Esophagus squamous epithelium (tissue), 5 donors: ENCODE measurements around the gene SMYD3. TPM values are rescaled to one million over a fixed set of nuclear protein-coding genes. Genes with fewer than 3 reads are reported as not detected.

ENCODE experiments used
- DNase-seq: peaks from one replicate; lab custom pipeline; 2025; lab: John Stamatoyannopoulos, UW
- H3K27ac ChIP-seq, 4 donors: fragments of 200-600 bp; sonication (generic); one replicate each; pipeline ENCODE4 v1.5.1; 2016 to 2019; ENCODE audit warnings: mild to moderate bottlenecking in 1 of 4
- H3K27me3 ChIP-seq, 4 donors: fragments of 200-600 bp; sonication (generic); 1 replicate in 3 of 4; 2 replicates in 1 of 4; pipeline versions ENCODE4 v1.5.1 to v1.6.0; 2017 to 2021; ENCODE audit warnings: antibody characterized with exemption in 1 of 4
- H3K36me3 ChIP-seq, 3 donors: fragments of 200-600 bp; sonication (generic); one replicate each; pipeline ENCODE4 v1.5.1; 2016 to 2019
- H3K4me1 ChIP-seq, 3 donors: fragments of 200-600 bp; sonication (generic); one replicate each; pipeline ENCODE4 v1.5.1; 2017 to 2019
- H3K4me3 ChIP-seq, 4 donors: fragments of 200-600 bp; sonication (generic); 1 replicate in 3 of 4; 2 replicates in 1 of 4; pipeline ENCODE4 v1.5.1; 2016 to 2019; ENCODE audit warnings: mild to moderate bottlenecking in 2 of 4, moderate library complexity in 1 of 4
- H3K9me3 ChIP-seq, 3 donors: fragments of 200-600 bp; sonication (generic); one replicate each; pipeline ENCODE4 v1.5.1; 2016 to 2019
- CTCF ChIP-seq, 6 experiments: fragments of 450-650 bp in 4 of 6; fragments of 200-600 bp in 2 of 6; sonication (generic) in 2 of 6; IDR thresholded peaks; one replicate each; pipeline ENCODE4 v1.5.1; 2016 to 2019; ENCODE audit warnings: antibody characterized with exemption in 6 of 6, mild to moderate bottlenecking in 4 of 6, moderate library complexity in 4 of 6
- POLR2A ChIP-seq, 4 donors: fragments of 450-650 bp; IDR thresholded peaks; one replicate each; pipeline ENCODE4 v1.6.1; 2017; ENCODE audit warnings: antibody characterized with exemption in 4 of 4, mild to moderate bottlenecking in 4 of 4, moderate library complexity in 3 of 4
- WGBS, 2 donors: methylation state at CpG; one replicate each; pipeline ENCODE4 v1.1.5; 2018; 5-methylcytosine and 5-hydroxymethylcytosine counted together
- intact Hi-C: fragments of 100-400 bp; cut with DNase I; formaldehyde crosslinking; loops from one replicate; pipeline ENCODE4 v1.15.0; 2022
- total RNA-seq, 4 donors: library from RNA; depleted of rRNA; stranded (reverse); fragments of >200 nt; gene quantifications; one replicate each; pipeline ENCODE4 v1.1.0, GENCODE V29; 2016
- donor health status: DM: yes; HTN: yes; CAD: no.

The SMYD3 gene
- total RNA-seq, 4 donors from 2014 or later, result 8.4 to 15.8 (median 11.5) TPM

- Histone ChIP-seq H3K36me3 (no peaks in the 10 kb centered on the region), H3K27ac (no peak overlapping the region), H3K4me3 (no peak overlapping the region), H3K4me1 (no peaks in the 10 kb centered on the region), H3K9me3 (peaks cover 0 to 12% (median 0%) of the 10 kb centered on the region in 3 donors), H3K27me3 (no peaks in the 10 kb centered on the region)
- intact Hi-C loops, result no loop called here
- no peak for DNase-seq
- WGBS, 2 donors, result 70 to 88% methylated on average over 2 of the region's 2 CpGs
- no peak for TF ChIP-seq POLR2A (IDR thresholded peaks at IDR 0.05)
- no peak for TF ChIP-seq CTCF (IDR thresholded peaks at IDR 0.05)
Measured at GRCh38 chr1:246255773-246256172, 251.3 kb downstream of the SMYD3 start.

GRCh38 chr1:246254854-246255253 lies 252.2 kb downstream of the SMYD3 start:
- Histone ChIP-seq H3K27me3 (no peaks in the 10 kb centered on the region), H3K27ac (no peak overlapping the region), H3K9me3 (peaks cover 0 to 12% (median 0%) of the 10 kb centered on the region in 3 donors), H3K4me3 (no peak overlapping the region), H3K36me3 (no peaks in the 10 kb centered on the region), H3K4me1 (no peaks in the 10 kb centered on the region)
- intact Hi-C loops, result no loop called here
- no peak for TF ChIP-seq CTCF (IDR thresholded peaks at IDR 0.05)
- no peak for TF ChIP-seq POLR2A (IDR thresholded peaks at IDR 0.05)
- DNase-seq, result no peak
- 74 to 80% methylated on average over 2 of the region's 2 CpGs for WGBS, 2 donors

- intact Hi-C loops, result no loop called here
- TF ChIP-seq POLR2A (IDR thresholded peaks at IDR 0.05) (no peak), CTCF (IDR thresholded peaks at IDR 0.05) (no peak)
- DNase-seq, result no peak
- Histone ChIP-seq H3K4me3 (no peak overlapping the region), H3K36me3 (no peaks in the 10 kb centered on the region), H3K27ac (no peak overlapping the region), H3K27me3 (no peaks in the 10 kb centered on the region), H3K9me3 (no peaks in the 10 kb centered on the region), H3K4me1 (no peaks in the 10 kb centered on the region)
- 93 to 94% methylated on average over 1 of the region's 1 CpG for WGBS, 2 donors
Measured at GRCh38 chr1:246246430-246246829, 260.6 kb downstream of the SMYD3 start.

GRCh38 chr1:246245541-246245940 lies 261.5 kb downstream of the SMYD3 start:
- DNase-seq, result no peak
- no peaks in the 10 kb centered on the region for H3K9me3 ChIP-seq
- H3K27me3 ChIP-seq, result no peaks in the 10 kb centered on the region
- H3K27ac ChIP-seq, result no peak overlapping the region
- no peak overlapping the region for H3K4me3 ChIP-seq
- no peak for TF ChIP-seq POLR2A (IDR thresholded peaks at IDR 0.05)
- TF ChIP-seq CTCF (IDR thresholded peaks at IDR 0.05), result no peak
- H3K36me3 ChIP-seq, result no peaks in the 10 kb centered on the region
- WGBS, 2 donors, result 84 to 91% methylated on average over 1 of the region's 1 CpG
- H3K4me1 ChIP-seq, result no peaks in the 10 kb centered on the region
- intact Hi-C loops, result no loop called here

GRCh38 chr1:246232126-246232525 lies 275.0 kb downstream of the SMYD3 start:
- H3K4me3 ChIP-seq, result no peak overlapping the region
- H3K36me3 ChIP-seq, result no peaks in the 10 kb centered on the region
- no peaks in the 10 kb centered on the region for H3K9me3 ChIP-seq
- intact Hi-C loops, result no loop called here
- H3K27me3 ChIP-seq, result no peaks in the 10 kb centered on the region
- WGBS, 2 donors, result 72 to 95% methylated on average over 3 of the region's 3 CpGs
- H3K27ac ChIP-seq, result no peak overlapping the region
- DNase-seq, result no peak
- TF ChIP-seq CTCF (IDR thresholded peaks at IDR 0.05) (no peak), POLR2A (IDR thresholded peaks at IDR 0.05) (no peak)
- H3K4me1 ChIP-seq, result no peaks in the 10 kb centered on the region
